ENCODE results near the gene VAV1. TPM values are rescaled to one million over a fixed set of nuclear protein-coding genes. Genes with fewer than 3 reads are reported as not detected.

The VAV1 gene
- total RNA-seq, 1 experiment from 2014 or later, result 0.05 TPM

DNA sequence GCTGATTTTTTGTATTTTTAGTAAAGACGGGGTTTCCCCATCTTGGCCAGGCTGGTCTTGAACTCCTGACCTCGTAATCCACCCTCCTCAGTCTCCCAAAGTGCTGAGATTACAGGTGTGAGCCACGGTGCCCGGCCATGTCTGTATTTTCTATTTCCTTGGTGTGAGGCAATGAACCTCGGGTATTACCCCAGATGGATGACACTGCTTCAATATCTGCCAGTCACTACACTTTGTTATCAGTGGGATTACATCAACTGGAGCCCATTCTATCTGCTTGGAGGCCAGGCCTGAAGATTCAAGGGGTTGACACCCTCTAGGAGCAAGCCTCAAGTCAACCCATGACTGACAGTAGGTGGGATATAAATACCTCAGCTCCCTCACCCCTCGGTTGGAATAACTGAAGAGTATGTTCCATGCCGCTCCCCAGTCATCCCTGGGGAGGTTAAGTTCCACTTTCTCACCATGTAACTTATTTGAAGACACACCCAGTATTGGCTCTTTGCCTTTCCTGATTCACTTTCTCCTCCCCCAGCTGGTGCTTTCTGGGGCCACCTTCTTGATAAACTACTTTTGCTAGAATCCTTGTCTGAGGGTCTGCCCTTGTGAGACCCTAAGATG is 113.9 kb downstream of the VAV1 start:
- Histone ChIP-seq H3K9me3 (ENCODE audit: control insufficient read depth, insufficient read depth, low read depth, low read length) (no peaks in the 10 kb centered on the region), H3K4me3 (ENCODE audit: low read depth in 2 of 2, low read length in 2 of 2) (no peak overlapping the region), H3K27me3 (ENCODE audit: control insufficient read depth, insufficient read depth, low read length) (peaks cover 2% of the 10 kb centered on the region; the same call in 1 of the 2 replicates), H3K4me1 (ENCODE audit: control insufficient read depth, insufficient read depth, low read length) (no peaks in the 10 kb centered on the region), H3K36me3 (ENCODE audit: control insufficient read depth, insufficient read depth, low read length) (no peaks in the 10 kb centered on the region), H3K27ac (ENCODE audit: low read length) (no peak overlapping the region)
- ChIA-PET CTCF (no interaction called here), POLR2A (no interaction called here)
- no peak for ATAC-seq
- no TSS peak for BruUV-seq (replicated peaks)
- in situ Hi-C loops (cut with HindIII; ENCODE audit: low pct_unique_long_range_greater_than_20kb, low sequenced_read_pairs) (no loop called here), intact Hi-C loops (cut with micrococcal nuclease; ENCODE audit: unreplicated experiment) (no loop called here)
- TF ChIP-seq, protein P1, sequence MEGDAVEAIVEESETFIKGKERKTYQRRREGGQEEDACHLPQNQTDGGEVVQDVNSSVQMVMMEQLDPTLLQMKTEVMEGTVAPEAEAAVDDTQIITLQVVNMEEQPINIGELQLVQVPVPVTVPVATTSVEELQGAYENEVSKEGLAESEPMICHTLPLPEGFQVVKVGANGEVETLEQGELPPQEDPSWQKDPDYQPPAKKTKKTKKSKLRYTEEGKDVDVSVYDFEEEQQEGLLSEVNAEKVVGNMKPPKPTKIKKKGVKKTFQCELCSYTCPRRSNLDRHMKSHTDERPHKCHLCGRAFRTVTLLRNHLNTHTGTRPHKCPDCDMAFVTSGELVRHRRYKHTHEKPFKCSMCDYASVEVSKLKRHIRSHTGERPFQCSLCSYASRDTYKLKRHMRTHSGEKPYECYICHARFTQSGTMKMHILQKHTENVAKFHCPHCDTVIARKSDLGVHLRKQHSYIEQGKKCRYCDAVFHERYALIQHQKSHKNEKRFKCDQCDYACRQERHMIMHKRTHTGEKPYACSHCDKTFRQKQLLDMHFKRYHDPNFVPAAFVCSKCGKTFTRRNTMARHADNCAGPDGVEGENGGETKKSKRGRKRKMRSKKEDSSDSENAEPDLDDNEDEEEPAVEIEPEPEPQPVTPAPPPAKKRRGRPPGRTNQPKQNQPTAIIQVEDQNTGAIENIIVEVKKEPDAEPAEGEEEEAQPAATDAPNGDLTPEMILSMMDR (IDR thresholded peaks at IDR 0.05), result no peak
- TF ChIP-seq, protein P2, sequence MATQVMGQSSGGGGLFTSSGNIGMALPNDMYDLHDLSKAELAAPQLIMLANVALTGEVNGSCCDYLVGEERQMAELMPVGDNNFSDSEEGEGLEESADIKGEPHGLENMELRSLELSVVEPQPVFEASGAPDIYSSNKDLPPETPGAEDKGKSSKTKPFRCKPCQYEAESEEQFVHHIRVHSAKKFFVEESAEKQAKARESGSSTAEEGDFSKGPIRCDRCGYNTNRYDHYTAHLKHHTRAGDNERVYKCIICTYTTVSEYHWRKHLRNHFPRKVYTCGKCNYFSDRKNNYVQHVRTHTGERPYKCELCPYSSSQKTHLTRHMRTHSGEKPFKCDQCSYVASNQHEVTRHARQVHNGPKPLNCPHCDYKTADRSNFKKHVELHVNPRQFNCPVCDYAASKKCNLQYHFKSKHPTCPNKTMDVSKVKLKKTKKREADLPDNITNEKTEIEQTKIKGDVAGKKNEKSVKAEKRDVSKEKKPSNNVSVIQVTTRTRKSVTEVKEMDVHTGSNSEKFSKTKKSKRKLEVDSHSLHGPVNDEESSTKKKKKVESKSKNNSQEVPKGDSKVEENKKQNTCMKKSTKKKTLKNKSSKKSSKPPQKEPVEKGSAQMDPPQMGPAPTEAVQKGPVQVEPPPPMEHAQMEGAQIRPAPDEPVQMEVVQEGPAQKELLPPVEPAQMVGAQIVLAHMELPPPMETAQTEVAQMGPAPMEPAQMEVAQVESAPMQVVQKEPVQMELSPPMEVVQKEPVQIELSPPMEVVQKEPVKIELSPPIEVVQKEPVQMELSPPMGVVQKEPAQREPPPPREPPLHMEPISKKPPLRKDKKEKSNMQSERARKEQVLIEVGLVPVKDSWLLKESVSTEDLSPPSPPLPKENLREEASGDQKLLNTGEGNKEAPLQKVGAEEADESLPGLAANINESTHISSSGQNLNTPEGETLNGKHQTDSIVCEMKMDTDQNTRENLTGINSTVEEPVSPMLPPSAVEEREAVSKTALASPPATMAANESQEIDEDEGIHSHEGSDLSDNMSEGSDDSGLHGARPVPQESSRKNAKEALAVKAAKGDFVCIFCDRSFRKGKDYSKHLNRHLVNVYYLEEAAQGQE (IDR thresholded peaks at IDR 0.05; ENCODE audit: insufficient read depth in 1 of 2, low read depth in 2 of 2, low read length in 1 of 2), result no peak
- TF ChIP-seq POLR2AphosphoS5 (IDR thresholded peaks at IDR 0.05; ENCODE audit: low read depth, low read length) (no peak), TCF7L2 (IDR thresholded peaks at IDR 0.05; ENCODE audit: low read depth, low read length) (no peak), SIN3A (IDR thresholded peaks at IDR 0.05; ENCODE audit: borderline replicate concordance, insufficient read depth, low read depth, low read length) (no peak)
- DNase-seq (ENCODE audit: low read depth, low spot score), result no peak

DNA sequence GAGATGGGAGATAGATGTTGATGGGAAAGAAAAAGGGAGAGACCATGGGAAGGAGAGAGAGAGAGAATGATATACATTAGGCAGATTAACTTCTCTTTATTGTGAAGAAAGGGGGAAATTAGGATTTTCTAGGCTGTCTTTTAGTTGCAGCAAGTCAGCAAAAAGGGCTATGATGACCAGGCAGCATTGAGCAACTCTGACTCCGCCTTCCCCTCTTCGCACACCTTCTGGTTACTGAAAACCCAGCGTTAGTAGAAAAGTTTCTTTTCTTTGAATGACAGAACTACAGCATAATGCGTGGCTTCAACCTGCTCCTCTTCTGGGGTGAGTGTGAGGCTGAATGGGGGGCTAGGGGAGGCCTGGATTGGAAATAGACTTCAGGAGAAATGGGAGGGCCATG is 114.8 kb downstream of the VAV1 start, which contains the start of gene ADGRE1:
Gene ADGRE1 (plus strand): TSS at position 264 of the 400 bp plus-strand sequence. CDS start 30 bp downstream, at position 294.
- Histone ChIP-seq H3K4me1 (ENCODE audit: control insufficient read depth, insufficient read depth, low read length) (no peaks in the 10 kb centered on the region), H3K4me3 (ENCODE audit: low read depth in 2 of 2, low read length in 2 of 2) (no peak within 1 kb of the TSS), H3K27me3 (ENCODE audit: control insufficient read depth, insufficient read depth, low read length) (peaks cover 2% of the 10 kb centered on the region; the same call in 1 of the 2 replicates), H3K27ac (ENCODE audit: low read length) (no peak within 1 kb of the TSS), H3K36me3 (ENCODE audit: control insufficient read depth, insufficient read depth, low read length) (no peaks in the 10 kb centered on the region), H3K9me3 (ENCODE audit: control insufficient read depth, insufficient read depth, low read depth, low read length) (no peaks in the 10 kb centered on the region)
- ChIA-PET POLR2A (no interaction called here), CTCF (no interaction called here)
- TF ChIP-seq, protein P1 (IDR thresholded peaks at IDR 0.05), result no peak
- intact Hi-C loops (cut with micrococcal nuclease; ENCODE audit: unreplicated experiment), result no loop called here
- no TSS peak for BruUV-seq (replicated peaks)
- in situ Hi-C loops (cut with HindIII; ENCODE audit: low pct_unique_long_range_greater_than_20kb, low sequenced_read_pairs), result no loop called here
- ATAC-seq, result no peak
- no peak for DNase-seq (ENCODE audit: low read depth, low spot score)
